ENCODE data around the gene TNFSF13B.

The TNFSF13B gene

DNA sequence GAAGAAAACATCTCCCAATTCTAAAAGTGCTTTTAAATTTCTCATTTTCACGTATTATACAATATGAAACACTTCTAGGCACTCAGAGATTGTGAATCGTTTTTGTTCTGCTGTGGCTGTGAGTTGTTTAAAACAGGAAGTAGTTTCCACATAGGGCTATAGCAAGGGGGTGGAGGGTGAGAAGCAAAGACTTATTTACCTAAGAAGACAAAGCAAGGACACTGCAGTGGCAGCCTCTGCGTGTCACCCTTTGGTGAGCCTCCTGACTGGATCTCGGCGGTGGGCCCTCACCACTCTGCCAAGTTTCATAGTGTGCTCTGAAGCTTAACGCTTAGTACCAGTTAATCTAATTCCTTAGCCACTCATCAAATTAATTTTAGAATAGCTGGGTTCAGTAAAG is 56.8 kb downstream of the TNFSF13B start:
- no peak for DNase-seq
- in situ Hi-C loops (cut with HindIII; ENCODE audit: low pct_ligation_motif_present, low pct_unique_long_range_greater_than_20kb, low sequenced_read_pairs) = no loop called here

DNA sequence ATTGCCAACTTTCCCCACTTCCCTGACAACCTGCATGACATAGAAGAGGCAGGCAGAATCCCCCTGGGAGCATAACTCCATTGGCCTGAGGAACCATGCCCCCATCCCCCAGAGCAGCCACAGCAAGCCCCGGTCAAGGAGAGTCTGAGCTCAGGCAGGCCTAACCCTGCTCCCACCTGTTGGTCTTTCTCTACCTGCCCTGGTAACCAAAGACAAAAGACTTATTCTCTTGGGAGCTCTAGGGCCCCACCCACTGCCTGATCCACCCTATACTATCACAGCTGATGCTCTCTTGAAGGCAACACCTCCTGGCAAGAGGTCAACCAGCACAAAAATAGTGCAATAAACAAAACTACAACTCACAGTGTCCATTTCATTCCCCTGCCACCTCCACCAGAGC is 59.3 kb downstream of the TNFSF13B start:
- no peak for DNase-seq
- in situ Hi-C loops (cut with HindIII; ENCODE audit: low pct_ligation_motif_present, low pct_unique_long_range_greater_than_20kb, low sequenced_read_pairs) = no loop called here

DNA sequence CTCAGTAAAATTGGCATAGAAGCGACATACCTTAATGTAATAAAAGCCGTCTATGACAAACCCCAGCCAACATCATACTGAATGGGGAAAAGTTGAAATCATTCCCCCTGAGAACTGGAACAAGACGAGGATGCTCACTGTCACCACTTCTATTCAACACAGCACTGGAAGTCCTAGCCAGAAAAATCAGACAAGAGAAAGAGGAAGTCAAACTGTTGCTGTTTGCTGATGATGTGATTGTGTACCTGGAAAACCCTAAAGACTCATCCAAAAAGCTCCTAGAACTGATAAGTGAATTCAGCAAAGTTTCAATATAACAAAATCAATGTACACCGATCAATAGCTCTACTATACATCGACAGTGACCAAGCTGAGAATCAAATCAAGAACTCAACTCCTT is 63.3 kb downstream of the TNFSF13B start:
- no peak for DNase-seq
- in situ Hi-C loops (cut with HindIII; ENCODE audit: low pct_ligation_motif_present, low pct_unique_long_range_greater_than_20kb, low sequenced_read_pairs) = no loop called here

GRCh38 chr13:108342369-108343289 is 73.1 kb downstream of the TNFSF13B start:
- peak; percentile 33 for DNase-seq
- in situ Hi-C loops (cut with HindIII; ENCODE audit: low pct_ligation_motif_present, low pct_unique_long_range_greater_than_20kb, low sequenced_read_pairs) = no loop called here

DNA sequence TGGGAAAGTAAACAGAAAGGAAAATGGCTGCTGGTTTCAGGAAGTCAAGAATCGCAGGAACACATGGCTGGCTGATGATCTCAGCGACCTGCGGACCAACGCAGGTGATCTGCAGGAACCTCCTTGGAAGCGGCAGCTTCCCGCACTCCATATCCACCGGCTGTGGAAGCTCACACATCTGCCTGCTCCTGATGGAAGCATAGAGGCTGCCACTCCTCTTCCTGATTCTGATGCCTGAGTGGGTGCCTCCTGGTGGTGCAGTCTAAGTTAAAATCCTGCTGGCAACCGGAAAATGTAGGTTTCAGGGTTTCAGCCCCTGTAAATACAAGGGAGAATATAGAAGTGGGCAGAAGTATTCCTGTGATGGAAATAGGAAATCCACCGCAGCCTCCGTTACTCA is 75.5 kb downstream of the TNFSF13B start:
- no peak for DNase-seq
- in situ Hi-C loops (cut with HindIII; ENCODE audit: low pct_ligation_motif_present, low pct_unique_long_range_greater_than_20kb, low sequenced_read_pairs) = no loop called here

- in situ Hi-C loops (cut with HindIII; ENCODE audit: low pct_ligation_motif_present, low pct_unique_long_range_greater_than_20kb, low sequenced_read_pairs) = no loop called here
- DNase-seq = no peak
Measured at GRCh38 chr13:108346376-108346775, 76.9 kb downstream of the TNFSF13B start.

DNA sequence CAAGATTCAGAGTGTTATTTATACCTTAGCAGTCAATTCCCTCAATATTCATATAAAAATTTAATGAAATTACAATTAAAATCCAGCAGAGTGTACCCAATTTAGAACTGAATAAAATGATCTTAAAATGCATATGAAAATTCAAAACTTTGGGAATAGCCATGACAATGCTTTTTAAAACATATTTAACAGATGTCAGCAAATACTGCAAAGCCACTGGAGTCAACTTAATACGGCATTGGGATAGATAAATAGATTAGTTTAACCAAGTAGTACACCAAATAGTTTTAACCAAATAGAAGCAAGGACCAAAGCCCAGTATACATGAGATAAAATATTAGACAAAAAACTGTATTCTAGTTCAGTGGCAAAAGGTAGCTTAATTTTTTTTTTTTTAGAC is 79.8 kb downstream of the TNFSF13B start:
- DNase-seq = no peak
- in situ Hi-C loops (cut with HindIII; ENCODE audit: low pct_ligation_motif_present, low pct_unique_long_range_greater_than_20kb, low sequenced_read_pairs) = no loop called here

GRCh38 chr13:108350579-108350978 is 81.1 kb downstream of the TNFSF13B start:
- no peak for DNase-seq
- in situ Hi-C loops (cut with HindIII; ENCODE audit: low pct_ligation_motif_present, low pct_unique_long_range_greater_than_20kb, low sequenced_read_pairs) = no loop called here

DNA sequence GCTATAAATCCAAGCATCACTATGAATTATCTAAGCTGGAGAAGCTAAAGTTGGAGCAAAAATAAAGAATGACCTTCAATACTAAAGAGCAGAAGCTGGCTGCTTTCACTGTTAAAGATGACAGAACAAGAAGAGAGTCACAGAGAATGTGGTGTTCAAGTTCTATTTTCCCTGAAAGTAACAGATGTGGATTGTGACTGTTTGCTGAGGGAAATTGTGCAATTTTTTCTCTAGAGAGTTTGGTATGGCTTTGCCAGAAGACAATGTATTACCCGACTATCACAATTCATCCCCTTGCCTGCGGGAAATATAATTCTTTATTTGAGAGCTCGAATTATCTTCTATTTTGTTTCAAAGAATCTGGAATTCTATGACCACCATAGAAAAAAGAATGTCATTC is 83.1 kb downstream of the TNFSF13B start:
- in situ Hi-C loops (cut with HindIII; ENCODE audit: low pct_ligation_motif_present, low pct_unique_long_range_greater_than_20kb, low sequenced_read_pairs) = no loop called here
- no peak for DNase-seq

DNA sequence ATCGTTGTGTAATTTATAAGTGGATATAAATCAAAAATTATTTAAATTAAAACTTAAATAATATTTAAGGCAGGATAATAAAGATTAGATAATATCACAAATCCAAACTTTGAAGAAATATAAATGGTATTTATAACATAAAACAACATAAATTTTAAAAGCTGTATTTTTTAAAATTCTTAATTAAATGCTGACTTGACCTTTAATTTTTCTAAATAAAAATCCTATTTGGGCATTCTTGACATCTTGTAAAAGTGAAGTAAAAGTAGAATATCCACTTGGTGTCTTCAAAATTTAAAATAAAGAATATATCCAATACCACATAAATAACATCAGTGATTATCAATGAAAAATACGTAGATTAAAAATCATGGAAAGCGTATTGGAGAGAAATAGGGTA is 87.7 kb downstream of the TNFSF13B start:
- in situ Hi-C loops (cut with HindIII; ENCODE audit: low pct_ligation_motif_present, low pct_unique_long_range_greater_than_20kb, low sequenced_read_pairs) = no loop called here

More for the DNA sequence above, 87.7 kb downstream of the TNFSF13B start:
- DNase-seq = no peak
